NCI-H524 (cell line): Measurements from ENCODE around the gene SYNM.
"Not testable (repeated sequence)": the region's sequence is repeated elsewhere in the genome, so short reads cannot be mapped to it uniquely, and the experiment has no call there.

Experiments used
- DNase-seq, 2 experiments: peaks; one replicate each; lab custom pipeline; 2025; lab: John Stamatoyannopoulos, UW

Gene SYNM

DNA sequence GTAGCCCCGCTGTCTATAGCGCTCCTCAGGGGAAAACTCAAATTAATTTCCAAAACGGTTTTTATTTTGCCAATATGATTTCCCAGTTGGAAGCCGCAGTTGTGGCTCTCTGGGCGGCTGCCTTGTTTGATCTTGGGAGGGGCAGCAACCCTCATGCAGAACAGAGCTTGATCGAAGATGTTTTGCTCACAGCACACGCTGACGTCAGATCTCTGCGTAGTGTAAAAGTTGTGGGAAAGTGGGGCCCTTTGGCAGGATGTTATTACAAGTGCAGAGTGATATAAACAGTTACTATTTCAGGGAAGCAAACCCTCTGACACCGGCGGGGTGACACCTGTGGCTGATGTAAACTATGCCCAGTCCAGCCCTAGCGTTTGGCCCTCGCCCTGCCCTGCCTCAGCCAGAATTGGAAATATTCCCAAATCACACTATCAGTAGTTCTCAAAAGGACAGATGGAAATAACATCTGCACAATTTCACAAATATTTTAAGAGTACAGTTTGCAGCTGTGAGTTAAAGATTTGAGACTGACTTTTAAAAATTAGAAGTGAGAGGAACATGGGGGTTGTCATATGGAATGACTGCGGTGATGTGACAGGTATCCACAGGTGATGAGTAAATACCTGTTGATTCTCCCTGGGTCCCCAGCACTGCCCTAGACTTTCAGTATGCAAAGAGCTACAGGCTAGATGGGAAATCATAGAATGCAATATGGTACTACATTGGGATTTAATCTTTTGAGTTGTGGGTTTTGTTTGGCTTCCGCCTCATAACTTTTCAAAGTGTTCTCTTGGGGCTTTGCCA is 1.7 kb downstream of the SYNM start:
- DNase-seq, result no peak

DNA sequence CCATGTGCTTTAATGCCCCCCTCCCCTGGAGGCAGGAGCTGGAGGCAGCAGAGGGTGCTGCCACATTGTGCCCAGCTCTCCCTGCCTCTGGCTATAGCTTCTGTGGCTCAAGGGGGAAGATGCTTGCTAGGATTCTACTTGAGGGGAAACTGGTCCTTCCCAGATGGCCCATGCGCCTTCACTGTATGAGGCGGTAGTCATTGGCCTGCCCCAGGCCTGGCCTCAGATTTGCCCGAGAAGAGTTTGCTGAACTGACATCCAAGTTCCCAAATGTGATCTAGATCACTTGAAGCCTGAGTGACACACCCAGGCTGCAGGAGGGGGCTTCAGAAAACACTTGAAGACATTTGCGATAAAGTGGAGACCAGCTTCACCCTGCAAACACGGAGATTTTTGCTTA is 4.1 kb downstream of the SYNM start:
- DNase-seq, result peak in 1 of 2 experiments; percentile 19

DNA sequence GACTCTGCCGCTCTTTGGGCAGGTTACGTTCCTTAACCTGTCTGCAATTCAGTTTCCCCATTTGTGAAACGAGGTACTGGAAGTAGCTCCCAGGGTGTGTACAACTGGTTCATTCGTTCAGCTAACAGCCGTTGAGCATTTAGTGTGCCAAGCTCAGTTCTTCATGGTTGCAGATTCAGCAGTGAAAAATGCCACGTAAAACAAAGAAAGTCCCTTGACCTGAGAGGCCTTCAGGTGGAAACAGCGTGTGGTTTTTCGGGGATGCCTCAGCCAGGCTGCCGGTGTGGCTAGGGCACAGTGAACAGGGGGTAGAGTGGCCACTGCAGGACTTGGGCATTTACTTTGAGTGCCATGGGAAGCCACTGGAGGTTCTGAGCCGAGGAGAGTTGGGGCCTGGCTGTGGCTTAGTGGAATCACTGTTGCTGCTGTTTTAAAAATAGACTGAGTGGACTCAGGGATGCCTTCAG is 4.7 kb downstream of the SYNM start:
- DNase-seq, result no peak

DNA sequence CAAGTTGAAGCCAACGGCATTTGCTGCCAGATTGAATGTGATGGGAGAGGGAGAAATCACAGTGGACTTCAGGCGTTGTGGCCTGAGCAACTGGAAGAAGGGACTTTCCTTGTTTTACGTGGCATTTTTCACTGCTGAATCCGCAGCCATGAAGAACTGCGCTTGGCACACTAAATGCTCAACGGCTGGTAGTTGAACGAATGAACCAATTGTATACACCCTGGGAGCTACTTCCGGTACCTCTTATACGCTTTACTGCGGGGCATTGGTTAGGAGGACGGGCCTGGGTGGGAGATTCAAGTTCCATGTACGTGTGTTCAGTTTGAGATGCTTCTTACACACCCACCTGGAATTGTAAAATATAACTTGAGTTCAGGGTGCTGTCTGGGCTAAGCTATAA is 5.2 kb downstream of the SYNM start:
- no peak for DNase-seq

DNA sequence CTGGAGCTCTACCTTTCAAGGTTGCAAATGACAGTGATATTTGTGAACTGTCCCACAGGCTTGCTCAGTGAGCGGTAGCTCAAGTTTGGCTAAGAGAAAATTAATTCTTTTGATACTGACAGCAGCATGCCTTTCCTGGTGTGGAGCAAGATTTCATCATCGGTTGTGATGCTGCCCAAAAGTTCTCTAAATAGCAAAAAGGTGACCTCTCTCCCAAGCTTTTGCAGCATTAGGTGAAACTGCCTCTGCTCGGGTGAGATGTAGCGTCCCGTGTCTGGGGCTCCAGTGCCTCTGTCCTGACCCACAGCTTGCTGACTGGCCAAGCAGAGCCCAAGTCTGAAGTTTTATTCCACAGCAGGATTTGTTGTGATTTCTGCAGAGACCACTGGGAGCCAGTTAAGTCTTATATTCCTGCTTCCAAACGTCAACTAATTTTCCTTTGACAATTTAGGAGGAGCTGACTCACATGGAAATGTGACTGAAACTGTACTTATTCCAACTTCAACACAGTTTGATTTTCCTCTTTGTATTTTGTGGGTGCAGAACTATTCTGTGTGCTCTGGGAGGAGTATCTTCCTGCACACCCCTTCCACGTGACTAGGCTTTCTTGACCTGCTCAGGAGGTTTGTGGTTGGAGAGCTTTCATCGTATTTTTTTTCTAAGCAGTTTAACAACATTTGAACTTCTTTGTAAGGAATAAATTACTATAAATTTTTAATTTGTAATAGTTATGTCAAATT is 5.9 kb downstream of the SYNM start:
- DNase-seq, result no peak

DNA sequence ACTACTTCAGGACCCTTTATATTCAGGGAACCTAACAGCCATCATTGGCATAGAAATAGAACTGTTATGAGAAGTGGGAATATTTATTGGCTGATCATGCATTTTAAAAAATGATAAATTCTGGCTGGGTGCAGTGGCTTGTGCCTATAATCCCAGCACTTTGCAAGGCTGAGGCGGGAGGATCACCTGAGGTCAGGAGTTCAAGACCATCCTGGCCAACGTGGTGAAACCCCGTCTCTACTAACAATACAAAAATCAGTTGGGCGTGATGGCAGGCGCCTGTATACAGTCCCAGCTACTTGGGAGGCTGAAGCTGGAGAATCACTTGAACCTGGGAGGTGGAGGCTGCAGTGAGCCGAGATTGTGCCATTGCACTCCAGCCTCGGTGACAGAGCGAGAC is 6.8 kb downstream of the SYNM start:
- not testable (repeated sequence) for DNase-seq

DNA sequence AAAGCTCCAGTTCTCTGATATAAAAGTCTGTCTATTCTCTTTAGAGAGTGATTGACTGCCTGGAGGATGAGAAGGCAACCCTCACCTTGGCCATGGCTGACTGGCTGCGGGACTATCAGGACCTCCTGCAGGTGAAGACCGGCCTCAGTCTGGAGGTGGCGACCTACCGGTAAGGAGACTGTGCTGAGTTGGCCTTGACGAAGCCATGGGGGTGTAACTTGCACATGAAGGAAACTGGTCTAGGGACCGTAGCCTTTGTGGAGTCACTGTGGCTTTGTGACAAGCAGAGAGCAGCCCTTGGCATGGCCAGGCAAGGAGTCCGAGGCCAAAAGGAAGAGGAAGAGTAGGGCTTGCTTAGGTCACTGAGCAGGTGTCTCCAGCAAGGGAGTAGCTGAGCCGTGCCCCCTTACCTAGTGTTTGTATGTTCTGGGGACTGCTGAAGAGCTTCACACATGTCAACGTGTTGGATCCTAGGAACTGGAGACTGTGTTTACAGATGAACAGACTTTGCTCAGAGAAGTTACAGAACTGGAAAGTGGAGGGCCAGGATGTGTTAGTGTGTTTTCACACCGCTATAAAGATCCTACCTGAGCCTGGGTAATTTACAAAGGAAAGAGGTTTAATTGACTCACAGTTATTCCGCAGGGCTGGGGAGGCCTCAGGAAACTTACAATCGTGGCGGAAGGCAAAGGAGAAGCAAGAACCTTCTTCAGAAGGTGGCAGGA is 8.8 kb downstream of the SYNM start:
- DNase-seq, result no peak

DNA sequence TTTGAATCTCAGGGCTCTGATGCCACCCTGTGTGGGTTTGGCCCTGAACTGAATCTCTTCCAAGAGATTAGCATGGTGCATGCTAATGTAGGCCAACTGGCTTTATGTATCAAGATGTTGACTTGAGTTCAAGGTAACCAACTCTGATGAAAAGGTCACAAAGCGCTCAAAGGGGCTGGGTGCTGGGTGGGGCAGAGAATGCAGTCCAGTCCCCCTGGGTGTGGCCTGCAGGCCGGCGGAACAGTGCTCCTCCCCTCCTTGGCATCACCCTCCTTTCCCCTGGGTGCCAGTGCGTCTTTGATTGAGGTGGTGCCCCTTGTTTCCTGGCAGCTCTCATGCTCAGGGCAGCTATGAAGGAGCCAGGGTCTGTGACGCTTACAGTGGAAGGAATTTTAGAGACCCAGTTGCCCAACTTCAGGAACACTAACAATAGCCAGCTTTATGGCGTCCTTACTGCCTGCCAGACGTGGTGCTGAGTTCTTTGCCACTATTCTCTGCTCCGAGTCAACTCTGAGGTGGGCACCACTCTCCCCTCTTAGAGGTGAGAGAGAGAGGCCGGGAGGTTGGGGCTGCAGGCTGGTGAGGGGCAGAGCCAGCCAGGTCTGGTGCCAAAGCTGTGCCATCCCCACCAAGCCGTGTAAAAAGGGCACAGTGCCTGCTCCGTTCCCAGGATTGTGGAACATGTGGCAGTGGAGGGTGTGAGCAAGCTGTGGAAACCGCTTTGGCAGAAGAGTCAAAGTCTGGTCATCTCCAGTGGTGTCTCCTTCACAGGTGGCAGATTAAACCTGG is 9.8 kb downstream of the SYNM start:
- DNase-seq, result no peak

DNA sequence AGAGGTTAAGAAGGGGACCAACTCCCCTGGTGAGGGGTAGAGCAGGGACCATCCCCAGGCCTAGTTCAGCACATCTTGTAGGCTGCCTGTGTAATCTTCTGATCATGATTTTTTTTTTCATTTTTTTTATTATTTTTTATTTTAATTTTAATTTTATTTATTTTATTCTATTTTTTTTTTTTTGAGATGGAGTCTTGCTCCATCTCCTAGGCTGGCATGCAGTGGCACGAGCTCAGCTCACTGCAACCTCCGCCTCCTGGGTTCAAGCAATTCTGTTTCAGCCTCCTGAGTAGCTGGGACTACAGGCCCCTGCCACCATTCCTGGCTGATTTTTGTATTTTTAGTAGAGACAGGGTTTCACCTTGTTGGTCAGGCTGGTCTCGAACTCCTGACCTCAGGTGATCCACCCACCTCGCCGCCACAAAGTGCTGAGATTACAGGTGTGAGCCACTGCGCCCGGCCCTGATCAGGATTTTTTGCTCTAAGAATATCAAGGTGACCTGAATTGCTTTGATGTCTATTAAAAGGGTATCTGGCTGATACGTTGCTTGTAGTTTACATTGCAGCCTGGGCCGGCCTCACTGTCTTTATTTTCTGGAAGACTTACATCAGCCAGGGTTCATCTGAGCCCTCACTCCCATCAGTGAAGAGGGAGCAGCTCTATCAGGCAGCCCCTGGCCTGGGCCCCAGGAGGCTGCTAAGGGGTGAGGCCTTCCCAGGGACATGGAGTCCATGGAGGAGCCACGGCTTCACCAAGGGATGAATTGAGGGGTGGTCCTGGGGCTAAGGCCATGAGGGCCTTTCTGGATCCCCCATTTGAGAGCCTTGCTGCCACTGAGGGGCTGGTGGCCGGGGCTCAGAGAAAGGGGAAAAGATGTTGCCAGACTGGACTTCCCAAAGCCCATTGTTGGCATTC is 10.7 kb downstream of the SYNM start:
- no peak for DNase-seq

DNA sequence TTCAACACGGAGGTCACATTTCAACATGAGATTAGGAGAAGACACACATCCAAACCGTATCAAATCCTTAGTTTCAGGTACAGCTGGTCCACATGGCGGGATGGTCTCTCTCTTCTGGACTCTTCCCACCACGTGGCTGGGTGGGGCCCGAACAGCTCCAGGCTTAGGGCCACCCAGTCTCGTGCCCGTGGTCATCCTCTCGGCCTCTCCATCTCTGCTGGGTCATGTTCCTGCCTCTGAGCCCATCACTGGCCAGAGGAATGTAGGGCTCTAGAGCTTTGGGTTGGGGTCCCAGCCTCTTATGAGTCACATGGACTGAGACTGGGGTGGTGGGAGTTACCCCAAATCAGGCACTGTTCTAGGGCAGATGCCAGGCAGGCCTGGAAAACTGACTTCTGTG is 12.2 kb downstream of the SYNM start:
- no peak for DNase-seq

DNA sequence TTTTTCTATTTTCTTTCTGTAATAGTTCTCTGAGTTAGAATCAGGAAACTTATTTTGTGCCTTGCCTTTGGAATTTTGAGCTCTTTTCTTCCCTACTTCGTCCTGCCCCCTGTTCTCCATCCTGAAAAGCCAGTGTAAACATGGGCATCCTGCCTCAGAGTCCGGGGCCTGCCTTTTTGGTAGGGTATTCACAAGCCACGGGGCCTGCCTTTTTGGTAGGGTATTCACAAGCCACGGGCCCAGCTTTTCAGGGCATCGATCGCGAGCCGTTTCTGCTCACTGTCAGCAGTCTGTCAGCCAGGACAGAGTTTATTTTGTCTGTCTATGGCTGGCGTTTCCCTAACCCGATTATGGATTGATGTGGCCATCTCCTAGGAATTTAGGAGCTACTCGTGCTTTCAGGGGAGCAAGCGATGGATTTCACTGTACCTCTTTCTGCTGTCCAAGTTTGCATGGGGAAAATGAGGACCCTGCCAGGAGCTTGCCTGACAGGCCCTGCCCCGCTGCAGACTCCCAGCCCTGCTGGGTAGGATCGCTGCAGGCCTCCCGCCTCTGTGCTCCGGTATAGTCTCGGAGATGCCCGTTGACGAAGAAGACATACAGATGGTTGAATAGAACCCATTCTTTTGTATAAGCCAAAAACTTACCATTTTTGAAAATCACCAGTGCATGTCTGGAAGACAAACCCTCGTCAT is 12.8 kb downstream of the SYNM start:
- no peak for DNase-seq

DNA sequence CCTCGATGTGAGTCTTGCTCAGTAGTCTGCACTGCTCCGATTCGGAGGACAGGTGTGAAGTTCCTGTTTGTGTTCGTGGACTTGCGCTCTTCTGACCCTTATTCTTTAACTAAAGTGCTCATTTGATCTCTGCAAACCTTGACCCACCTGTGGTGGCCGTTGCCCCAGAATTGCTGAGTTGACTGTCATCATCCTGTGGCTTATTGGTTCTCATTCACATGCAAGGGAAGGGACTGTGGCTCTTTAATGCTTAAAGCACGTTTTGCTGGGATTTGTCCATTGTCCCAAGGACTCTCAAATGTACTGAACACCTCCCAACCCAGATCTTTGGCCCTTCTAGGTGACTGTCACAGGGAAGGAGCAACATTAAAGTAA is 13.4 kb downstream of the SYNM start:
- no peak for DNase-seq

DNA sequence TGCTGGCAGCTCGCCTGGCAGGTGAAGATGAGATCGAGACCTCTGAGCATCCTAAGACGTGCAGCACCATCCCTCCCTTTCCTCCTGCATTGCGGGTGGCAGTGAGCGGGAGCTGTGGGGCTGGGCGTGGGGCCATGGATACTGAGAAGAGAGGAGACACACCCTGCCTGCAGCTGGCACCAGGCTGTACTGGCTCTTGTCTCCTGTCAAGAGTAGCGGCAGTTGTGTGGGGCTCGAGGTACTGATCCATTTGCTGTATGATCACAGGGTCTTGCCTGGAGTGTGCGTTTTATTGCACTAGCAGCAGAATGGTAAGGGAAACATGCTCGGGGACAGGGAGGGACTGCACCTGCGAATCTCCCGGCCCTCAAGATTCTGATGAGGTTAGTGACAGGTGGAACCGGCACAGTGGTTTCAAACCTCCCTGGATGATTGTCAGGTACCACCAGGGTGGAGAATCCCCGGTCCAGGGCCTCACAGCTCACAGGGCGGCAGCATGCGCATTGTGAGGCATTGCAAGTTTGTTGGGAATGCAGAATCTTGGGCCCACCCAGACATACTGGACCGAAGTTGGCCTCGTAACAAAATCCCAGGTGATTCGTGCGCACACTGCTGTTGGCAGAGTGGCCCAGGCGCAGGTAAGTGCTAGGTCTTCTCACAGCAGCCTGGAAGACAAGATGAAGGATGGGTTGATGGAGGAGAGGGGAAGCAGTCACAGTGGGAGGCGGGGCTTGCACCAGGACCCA is 14.1 kb downstream of the SYNM start:
- no peak for DNase-seq

DNA sequence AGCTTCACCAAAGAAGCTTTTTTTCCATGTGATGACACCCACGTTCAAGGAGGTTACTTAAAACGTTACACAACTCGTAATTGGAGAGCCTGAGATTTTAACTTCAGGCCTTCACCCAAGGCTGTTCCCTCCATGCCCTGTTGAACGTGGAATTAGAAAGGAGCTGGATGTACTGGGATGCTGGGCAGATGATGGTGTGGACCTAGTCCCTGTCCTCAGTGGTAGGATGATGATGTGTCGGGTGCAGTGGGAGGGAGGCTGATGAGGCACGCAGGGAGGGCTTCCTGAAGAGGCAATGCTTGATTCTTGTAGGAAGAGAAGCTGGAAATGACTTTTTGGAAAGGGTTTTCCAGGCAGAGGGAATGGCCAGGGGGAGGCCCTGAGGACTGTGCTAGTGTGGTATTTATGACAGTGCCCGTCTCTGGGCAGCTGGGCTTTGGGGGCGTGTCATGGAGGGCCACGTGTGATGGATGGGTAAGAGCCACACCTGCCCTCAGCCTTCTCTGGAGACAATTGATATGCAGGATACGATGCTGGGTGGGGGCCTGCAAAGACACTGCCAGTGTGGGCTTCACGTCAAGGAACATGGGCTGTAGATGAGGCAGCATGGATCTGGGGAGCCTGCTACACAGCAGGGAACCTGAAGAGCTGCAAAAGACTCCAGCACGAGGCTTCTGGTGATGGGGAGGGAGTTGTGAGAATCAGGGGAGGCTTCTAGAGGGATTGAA is 15.3 kb downstream of the SYNM start:
- no peak for DNase-seq

DNA sequence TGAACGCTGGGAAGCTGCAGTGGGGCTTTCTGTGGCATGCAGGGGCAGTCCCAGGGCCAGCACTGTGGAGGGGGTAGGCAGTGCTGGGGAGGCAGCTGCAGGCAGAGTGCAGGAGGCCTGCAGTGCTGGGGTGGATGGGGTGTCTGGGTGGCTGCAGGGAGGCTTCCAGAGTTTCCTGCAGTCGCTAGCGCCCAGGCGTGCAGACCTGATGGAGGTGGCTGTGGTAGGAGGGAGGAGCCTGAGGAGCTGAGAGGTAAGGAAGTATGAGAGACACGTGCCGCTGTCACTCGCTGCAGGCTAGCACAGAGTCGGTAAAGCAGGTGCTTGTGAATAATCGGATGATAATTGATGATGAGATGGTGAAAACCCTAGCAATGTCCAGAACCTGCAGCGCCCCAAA is 16.3 kb downstream of the SYNM start:
- DNase-seq, result no peak

DNA sequence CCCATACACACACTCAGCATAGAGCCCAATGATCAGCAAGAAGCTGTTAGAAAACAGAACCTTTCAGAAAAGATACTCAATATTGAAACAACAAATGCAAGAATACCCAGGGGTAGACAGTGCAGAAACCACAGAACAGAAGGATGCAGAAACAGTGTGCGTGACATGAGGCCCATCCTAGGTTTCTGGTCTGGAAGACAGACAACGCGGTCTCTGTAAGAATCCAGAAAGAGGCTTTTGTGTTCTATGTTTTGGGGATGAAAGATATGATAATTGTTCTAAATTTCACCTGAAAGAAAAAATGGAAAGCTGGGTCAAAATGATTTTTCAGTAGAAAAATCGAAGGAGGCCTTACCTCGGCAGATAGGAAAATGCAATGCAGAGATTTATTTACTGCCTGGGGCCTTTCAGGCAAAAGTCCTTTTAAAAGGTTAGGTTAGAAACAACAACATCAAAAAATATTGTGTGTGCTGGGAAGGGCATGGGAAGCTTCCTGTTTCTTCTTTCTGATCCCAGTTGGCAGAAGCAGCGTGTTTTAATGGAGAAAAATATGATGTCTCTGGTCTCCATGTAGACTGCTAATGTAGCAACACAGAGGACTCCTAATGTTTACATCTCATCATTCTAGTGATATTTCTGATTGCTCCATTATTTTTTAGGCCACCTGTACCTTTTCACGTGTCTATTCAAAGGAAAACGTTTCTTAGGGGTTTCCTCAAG is 17.0 kb downstream of the SYNM start:
- no peak for DNase-seq

DNA sequence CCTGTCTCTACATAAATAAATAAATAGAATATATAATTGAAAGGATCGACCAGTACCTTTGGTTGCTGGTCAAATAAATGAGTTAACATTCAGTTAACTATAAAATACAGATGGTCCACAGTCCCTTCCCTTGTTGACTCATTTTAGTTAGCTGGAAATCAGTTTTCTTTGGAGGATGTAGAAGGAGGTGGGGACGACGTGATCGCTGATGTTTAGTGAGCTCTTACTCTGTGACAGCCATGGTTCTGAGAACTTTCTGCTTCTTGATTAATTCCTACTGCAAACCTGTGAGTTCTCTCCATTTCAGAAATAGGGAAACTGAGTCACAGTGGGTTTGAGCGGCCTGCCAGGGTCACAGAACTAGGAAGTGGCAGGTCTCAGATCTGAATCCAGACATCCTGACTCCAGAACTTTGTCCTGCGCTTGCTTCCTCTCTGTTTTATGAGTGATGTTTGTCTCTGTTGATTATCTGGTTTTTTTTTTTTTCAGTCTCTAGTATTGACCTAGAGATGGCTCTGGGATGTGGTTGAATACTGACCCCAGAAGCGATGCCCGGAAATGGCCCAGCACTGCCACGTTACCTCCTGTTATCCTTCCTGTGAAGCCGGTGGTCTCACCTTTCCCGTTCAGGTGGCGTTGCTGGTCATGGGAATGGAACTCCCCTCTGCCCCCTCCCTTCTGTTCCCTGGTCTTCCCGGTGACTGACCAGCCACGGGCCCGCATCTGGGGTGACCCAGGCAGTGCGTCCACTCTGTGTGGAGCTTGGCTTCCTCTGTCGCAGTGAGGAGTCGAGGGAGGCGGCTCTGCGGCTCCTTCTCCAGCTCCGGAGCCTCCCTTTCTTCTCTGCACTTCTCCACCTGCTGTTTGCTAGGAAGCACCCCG is 18.2 kb downstream of the SYNM start:
- no peak for DNase-seq
